Parathyroid adenoma (tissue), 2 donors: ENCODE results near the gene EYA4.

Source experiments
- H2AFZ ChIP-seq: fragments of 300-600 bp; sonication (generic); one replicate; pipeline ENCODE4 v1.7.0; 2017; ENCODE audit warnings: antibody characterized with exemption, mild to moderate bottlenecking
- H3K27ac ChIP-seq: fragments of 300-600 bp; sonication (generic); one replicate; pipeline ENCODE4 v1.7.0; 2017
- H3K27me3 ChIP-seq: fragments of 300-600 bp; sonication (generic); one replicate; pipeline ENCODE4 v1.7.0; 2017; ENCODE audit warnings: low read length; ENCODE audit not compliant: control insufficient read depth, insufficient read depth
- H3K36me3 ChIP-seq: fragments of 300-600 bp; sonication (generic); one replicate; pipeline ENCODE4 v1.7.0; 2017; ENCODE audit warnings: low read length; ENCODE audit not compliant: control insufficient read depth, insufficient read depth
- H3K4me1 ChIP-seq: fragments of 300-600 bp; sonication (generic); one replicate; pipeline ENCODE4 v1.7.0; 2017; ENCODE audit warnings: control low read depth
- H3K4me2 ChIP-seq: fragments of 300-600 bp; sonication (generic); one replicate; pipeline ENCODE4 v1.7.0; 2017; ENCODE audit warnings: low read length
- H3K4me3 ChIP-seq: fragments of 300-600 bp; sonication (generic); one replicate; pipeline ENCODE4 v1.7.0; 2017; ENCODE audit warnings: low read depth, low read length
- H3K79me2 ChIP-seq: fragments of 300-600 bp; sonication (generic); one replicate; pipeline ENCODE4 v1.7.0; 2017; ENCODE audit warnings: control low read depth
- H3K9ac ChIP-seq: fragments of 300-600 bp; sonication (generic); one replicate; pipeline ENCODE4 v1.7.0; 2017; ENCODE audit warnings: mild to moderate bottlenecking
- H3K9me3 ChIP-seq: fragments of 300-600 bp; sonication (generic); one replicate; pipeline ENCODE4 v1.7.0; 2017; ENCODE audit warnings: low read length; ENCODE audit not compliant: control insufficient read depth
- TF ChIP-seq, protein P1 (sequence below): fragments of 300-600 bp; sonication (generic); IDR thresholded peaks from one replicate; pipeline ENCODE4 v1.7.0; 2017; ENCODE audit warnings: antibody characterized with exemption, mild to moderate bottlenecking
- donor health status: primary hyperparathyroidism.

EYA4 gene

GRCh38 chr6:133528566-133528965 is 287.4 kb downstream of the EYA4 start:
- no peaks in the 10 kb centered on the region for H3K27me3 ChIP-seq
- no peaks in the 10 kb centered on the region for H3K79me2 ChIP-seq
- H3K27ac ChIP-seq = no peak overlapping the region
- H2AFZ ChIP-seq = no peak overlapping the region
- H3K4me1 ChIP-seq = no peaks in the 10 kb centered on the region
- no peaks in the 10 kb centered on the region for H3K36me3 ChIP-seq
- no peaks in the 10 kb centered on the region for H3K9me3 ChIP-seq
- no peak overlapping the region for H3K4me3 ChIP-seq
- H3K4me2 ChIP-seq = no peak overlapping the region
- H3K9ac ChIP-seq = no peak overlapping the region
- TF ChIP-seq, protein P1, sequence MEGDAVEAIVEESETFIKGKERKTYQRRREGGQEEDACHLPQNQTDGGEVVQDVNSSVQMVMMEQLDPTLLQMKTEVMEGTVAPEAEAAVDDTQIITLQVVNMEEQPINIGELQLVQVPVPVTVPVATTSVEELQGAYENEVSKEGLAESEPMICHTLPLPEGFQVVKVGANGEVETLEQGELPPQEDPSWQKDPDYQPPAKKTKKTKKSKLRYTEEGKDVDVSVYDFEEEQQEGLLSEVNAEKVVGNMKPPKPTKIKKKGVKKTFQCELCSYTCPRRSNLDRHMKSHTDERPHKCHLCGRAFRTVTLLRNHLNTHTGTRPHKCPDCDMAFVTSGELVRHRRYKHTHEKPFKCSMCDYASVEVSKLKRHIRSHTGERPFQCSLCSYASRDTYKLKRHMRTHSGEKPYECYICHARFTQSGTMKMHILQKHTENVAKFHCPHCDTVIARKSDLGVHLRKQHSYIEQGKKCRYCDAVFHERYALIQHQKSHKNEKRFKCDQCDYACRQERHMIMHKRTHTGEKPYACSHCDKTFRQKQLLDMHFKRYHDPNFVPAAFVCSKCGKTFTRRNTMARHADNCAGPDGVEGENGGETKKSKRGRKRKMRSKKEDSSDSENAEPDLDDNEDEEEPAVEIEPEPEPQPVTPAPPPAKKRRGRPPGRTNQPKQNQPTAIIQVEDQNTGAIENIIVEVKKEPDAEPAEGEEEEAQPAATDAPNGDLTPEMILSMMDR = no peak

- Histone ChIP-seq H3K79me2 (no peaks in the 10 kb centered on the region), H3K27ac (no peak overlapping the region), H3K4me1 (no peaks in the 10 kb centered on the region), H2AFZ (no peak overlapping the region), H3K9ac (no peak overlapping the region), H3K4me3 (no peak overlapping the region), H3K4me2 (no peak overlapping the region), H3K9me3 (no peaks in the 10 kb centered on the region), H3K27me3 (no peaks in the 10 kb centered on the region), H3K36me3 (no peaks in the 10 kb centered on the region)
- TF ChIP-seq, protein P1 = no peak
Measured at GRCh38 chr6:133532908-133533307, 291.8 kb downstream of the EYA4 start.

GRCh38 chr6:133539502-133540259 is 298.5 kb downstream of the EYA4 start:
- no peak overlapping the region for H3K27ac ChIP-seq

GRCh38 chr6:133540361-133540760 is 299.2 kb downstream of the EYA4 start:
- H3K27me3 ChIP-seq = no peaks in the 10 kb centered on the region
- no peaks in the 10 kb centered on the region for H3K79me2 ChIP-seq
- H2AFZ ChIP-seq = no peak overlapping the region
- H3K4me2 ChIP-seq = no peak overlapping the region
- H3K9ac ChIP-seq = no peak overlapping the region
- TF ChIP-seq, protein P1 = no peak
- no peak overlapping the region for H3K27ac ChIP-seq
- no peaks in the 10 kb centered on the region for H3K4me1 ChIP-seq
- no peak overlapping the region for H3K4me3 ChIP-seq
- no peaks in the 10 kb centered on the region for H3K9me3 ChIP-seq
- no peaks in the 10 kb centered on the region for H3K36me3 ChIP-seq

More at GRCh38 chr6:133539502-133540259, 298.5 kb downstream of the EYA4 start:
- H2AFZ ChIP-seq = no peak overlapping the region
- H3K4me1 ChIP-seq = no peaks in the 10 kb centered on the region
- no peaks in the 10 kb centered on the region for H3K79me2 ChIP-seq
- no peak overlapping the region for H3K4me3 ChIP-seq
- no peaks in the 10 kb centered on the region for H3K36me3 ChIP-seq
- H3K9ac ChIP-seq = no peak overlapping the region
- no peaks in the 10 kb centered on the region for H3K27me3 ChIP-seq
- TF ChIP-seq, protein P1 = no peak
- H3K4me2 ChIP-seq = no peak overlapping the region
- no peaks in the 10 kb centered on the region for H3K9me3 ChIP-seq

DNA sequence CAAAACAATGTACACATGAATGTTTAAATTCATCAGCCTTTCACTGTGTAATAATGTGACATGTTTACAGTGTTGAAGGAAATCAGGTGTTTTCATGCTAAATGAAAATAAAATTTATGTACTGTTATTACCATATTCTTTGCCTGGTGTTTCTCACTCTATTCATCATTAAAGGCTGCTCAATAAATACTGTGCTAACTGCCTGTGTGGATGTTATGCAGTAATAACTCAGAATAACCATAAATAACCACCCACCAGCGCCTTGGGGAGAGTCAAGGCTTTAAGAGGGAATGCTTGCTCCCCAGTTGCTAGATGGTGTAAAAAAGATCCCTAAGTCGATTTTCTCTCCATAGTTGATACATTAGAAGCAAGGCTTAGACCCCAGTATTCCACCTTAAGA is 299.9 kb downstream of the EYA4 start:
- Histone ChIP-seq H3K4me2 (no peak overlapping the region), H2AFZ (no peak overlapping the region), H3K27ac (no peak overlapping the region), H3K79me2 (no peaks in the 10 kb centered on the region), H3K9ac (no peak overlapping the region), H3K27me3 (no peaks in the 10 kb centered on the region), H3K9me3 (no peaks in the 10 kb centered on the region), H3K4me1 (no peaks in the 10 kb centered on the region), H3K4me3 (no peak overlapping the region), H3K36me3 (no peaks in the 10 kb centered on the region)
- TF ChIP-seq, protein P1 = no peak
